ENCODE results near the gene WWOX. TPM values are rescaled to one million over a fixed set of nuclear protein-coding genes. Genes with fewer than 3 reads are reported as not detected.

The WWOX gene
- total RNA-seq, 1 experiment from 2014 or later = 28.3 TPM

GRCh38 chr16:78742501-78743283 lies 643.2 kb downstream of the WWOX start:
- ChIA-PET POLR2A (ENCODE audit: unreplicated experiment) (no interaction called here), CTCF (no interaction called here)
- Histone ChIP-seq H3K27me3 (ENCODE audit: low read length) (no peaks in the 10 kb centered on the region), H3K4me2 (ENCODE audit: low read length) (no peak overlapping the region), H3K79me2 (ENCODE audit: low read length) (no peaks in the 10 kb centered on the region), H3K9me3 (ENCODE audit: low read length) (no peaks in the 10 kb centered on the region), H3K4me3 (ENCODE audit: low read length) (no peak overlapping the region), H3K4me1 (ENCODE audit: insufficient read depth, low read length) (no peaks in the 10 kb centered on the region), H4K20me1 (ENCODE audit: low read length) (no peaks in the 10 kb centered on the region), H3F3A (ENCODE audit: low read length, unreplicated experiment) (no peaks in the 10 kb centered on the region), H3K36me3 (ENCODE audit: low read depth, low read length) (no peaks in the 10 kb centered on the region), H2AFZ (ENCODE audit: low read length) (no peak overlapping the region), H3K27ac (ENCODE audit: low read length) (no peak overlapping the region), H3K9ac (ENCODE audit: low read length) (no peak overlapping the region), H3K9me2 (replicated peaks; ENCODE audit: low read length) (no peaks in the 10 kb centered on the region)
- intact Hi-C loops (cut with micrococcal nuclease) = no loop called here
- TF ChIP-seq EZH2phosphoT487 (IDR thresholded peaks at IDR 0.05; ENCODE audit: borderline replicate concordance, low read length) = no peak
- no peak for TF ChIP-seq CTCF (conservative IDR thresholded peaks at IDR 0.05; ENCODE audit: low read depth, low read length)
- TF ChIP-seq EZH2 (IDR thresholded peaks at IDR 0.05; ENCODE audit: low read length, unreplicated experiment) = no peak
- DNase-seq = no peak
- no peak for ATAC-seq
- BruUV-seq (replicated peaks) = no TSS peak

GRCh38 chr16:78743556-78743955 lies 644.1 kb downstream of the WWOX start:
- ChIA-PET POLR2A (ENCODE audit: unreplicated experiment) (no interaction called here), CTCF (no interaction called here)
- H2AFZ ChIP-seq (ENCODE audit: low read length) = no peak overlapping the region
- intact Hi-C loops (cut with micrococcal nuclease) = no loop called here
- no peaks in the 10 kb centered on the region for H3K27me3 ChIP-seq (ENCODE audit: low read length)
- H3K4me2 ChIP-seq (ENCODE audit: low read length) = no peak overlapping the region
- no peaks in the 10 kb centered on the region for H4K20me1 ChIP-seq (ENCODE audit: low read length)
- H3K36me3 ChIP-seq (ENCODE audit: low read depth, low read length) = no peaks in the 10 kb centered on the region
- ATAC-seq (no peak), DNase-seq (no peak)
- no peak overlapping the region for H3K9ac ChIP-seq (ENCODE audit: low read length)
- H3K9me2 ChIP-seq (replicated peaks; ENCODE audit: low read length) = no peaks in the 10 kb centered on the region
- no peak overlapping the region for H3K4me3 ChIP-seq (ENCODE audit: low read length)
- no peaks in the 10 kb centered on the region for H3K4me1 ChIP-seq (ENCODE audit: insufficient read depth, low read length)
- BruUV-seq (replicated peaks) = no TSS peak
- H3K27ac ChIP-seq (ENCODE audit: low read length) = no peak overlapping the region
- H3K79me2 ChIP-seq (ENCODE audit: low read length) = no peaks in the 10 kb centered on the region
- no peaks in the 10 kb centered on the region for H3K9me3 ChIP-seq (ENCODE audit: low read length)
- TF ChIP-seq EZH2 (IDR thresholded peaks at IDR 0.05; ENCODE audit: low read length, unreplicated experiment) (no peak), CTCF (conservative IDR thresholded peaks at IDR 0.05; ENCODE audit: low read depth, low read length) (no peak), EZH2phosphoT487 (IDR thresholded peaks at IDR 0.05; ENCODE audit: borderline replicate concordance, low read length) (no peak)
- H3F3A ChIP-seq (ENCODE audit: low read length, unreplicated experiment) = no peaks in the 10 kb centered on the region

- H3K4me1 ChIP-seq (ENCODE audit: insufficient read depth, low read length) = no peaks in the 10 kb centered on the region
- H3K9me2 ChIP-seq (replicated peaks; ENCODE audit: low read length) = no peaks in the 10 kb centered on the region
- no peaks in the 10 kb centered on the region for H3K36me3 ChIP-seq (ENCODE audit: low read depth, low read length)
- POLR2A ChIA-PET (ENCODE audit: unreplicated experiment) = no interaction called here
- TF ChIP-seq EZH2 (IDR thresholded peaks at IDR 0.05; ENCODE audit: low read length, unreplicated experiment) = no peak
- TF ChIP-seq CTCF (conservative IDR thresholded peaks at IDR 0.05; ENCODE audit: low read depth, low read length) = no peak
- TF ChIP-seq EZH2phosphoT487 (IDR thresholded peaks at IDR 0.05; ENCODE audit: borderline replicate concordance, low read length) = no peak
- no TSS peak for BruUV-seq (replicated peaks)
- no peaks in the 10 kb centered on the region for H3K27me3 ChIP-seq (ENCODE audit: low read length)
- H3F3A ChIP-seq (ENCODE audit: low read length, unreplicated experiment) = no peaks in the 10 kb centered on the region
- ATAC-seq = no peak
- DNase-seq = no peak
- H2AFZ ChIP-seq (ENCODE audit: low read length) = no peak overlapping the region
- CTCF ChIA-PET = no interaction called here
- H3K27ac ChIP-seq (ENCODE audit: low read length) = no peak overlapping the region
- no peaks in the 10 kb centered on the region for H3K9me3 ChIP-seq (ENCODE audit: low read length)
- H3K9ac ChIP-seq (ENCODE audit: low read length) = no peak overlapping the region
- no peaks in the 10 kb centered on the region for H4K20me1 ChIP-seq (ENCODE audit: low read length)
- intact Hi-C loops (cut with micrococcal nuclease) = no loop called here
- H3K4me3 ChIP-seq (ENCODE audit: low read length) = no peak overlapping the region
- H3K4me2 ChIP-seq (ENCODE audit: low read length) = no peak overlapping the region
- no peaks in the 10 kb centered on the region for H3K79me2 ChIP-seq (ENCODE audit: low read length)
Observed at GRCh38 chr16:78744099-78744498, 644.6 kb downstream of the WWOX start.
